Measurements from ENCODE around the gene KIRREL1. TPM values are rescaled to one million over a fixed set of nuclear protein-coding genes. Genes with fewer than 3 reads are reported as not detected.

KIRREL1 gene
- polyA plus RNA-seq, 1 donor (not counting 4 experiments of a cell fraction or from before 2014, with no cell fraction given), result 19.7 TPM

GRCh38 chr1:158020886-158021620, 27.6 kb downstream of the KIRREL1 start:
- Histone ChIP-seq H3K9ac (ENCODE audit: control insufficient read depth, extremely low read depth, insufficient read depth, low read length) (no peak overlapping the region), H3K27me3 (ENCODE audit: control insufficient read depth, extremely low read depth, insufficient read depth, low read length) (no peaks in the 10 kb centered on the region), H4K20me1 (ENCODE audit: control insufficient read depth, extremely low read depth, insufficient read depth, low read length) (no peaks in the 10 kb centered on the region), H3K4me2 (ENCODE audit: control insufficient read depth, extremely low read depth, insufficient read depth, low read depth, low read length) (peak overlapping the region; percentile 76), H3K4me3 (ENCODE audit: control insufficient read depth in 2 of 3, extremely low read depth in 1 of 3, insufficient read depth in 2 of 3, low read depth in 1 of 3, low read length in 3 of 3) (peak overlapping the region in 1 of 3 experiments; percentile 21), H3K27ac (ENCODE audit: control insufficient read depth, insufficient read depth, low read length) (peak overlapping the region; percentile 39), H3K36me3 (ENCODE audit: control insufficient read depth in 2 of 2, extremely low read depth in 1 of 2, insufficient read depth in 2 of 2, low read length in 2 of 2) (peaks cover 2 to 16% of the 10 kb centered on the region in 2 experiments), H3K4me1 (ENCODE audit: control insufficient read depth, extremely low read depth, insufficient read depth, low read length) (peaks cover 69% of the 10 kb centered on the region), H2AFZ (ENCODE audit: control insufficient read depth, low read length) (no peak overlapping the region), H3K9me3 (ENCODE audit: control insufficient read depth, low read depth, low read length) (no peaks in the 10 kb centered on the region), H3K79me2 (ENCODE audit: control insufficient read depth, insufficient read depth, low read length) (peaks cover 73% of the 10 kb centered on the region), H3K9me1 (ENCODE audit: control insufficient read depth, extremely low read depth, insufficient read depth, low read length) (no peaks in the 10 kb centered on the region)
- TF ChIP-seq CTCF (optimal IDR thresholded peaks at IDR 0.05 in 1 of 3, IDR thresholded peaks at IDR 0.05 in 1 of 3, conservative IDR thresholded peaks at IDR 0.05 in 1 of 3; ENCODE audit: extremely low read depth in 1 of 3, insufficient read depth in 2 of 3, low read length in 3 of 3) (no peak), EZH2 (IDR thresholded peaks at IDR 0.05; ENCODE audit: low read length) (no peak)
- dilution Hi-C loops (cut with MboI; ENCODE audit: extremely low pct_ligation_motif_present, low sequenced_read_pairs), result no loop called here
- FAIRE-seq (peak; percentile 51), DNase-seq (ENCODE audit: low read depth, low spot score) (no peak)

DNA sequence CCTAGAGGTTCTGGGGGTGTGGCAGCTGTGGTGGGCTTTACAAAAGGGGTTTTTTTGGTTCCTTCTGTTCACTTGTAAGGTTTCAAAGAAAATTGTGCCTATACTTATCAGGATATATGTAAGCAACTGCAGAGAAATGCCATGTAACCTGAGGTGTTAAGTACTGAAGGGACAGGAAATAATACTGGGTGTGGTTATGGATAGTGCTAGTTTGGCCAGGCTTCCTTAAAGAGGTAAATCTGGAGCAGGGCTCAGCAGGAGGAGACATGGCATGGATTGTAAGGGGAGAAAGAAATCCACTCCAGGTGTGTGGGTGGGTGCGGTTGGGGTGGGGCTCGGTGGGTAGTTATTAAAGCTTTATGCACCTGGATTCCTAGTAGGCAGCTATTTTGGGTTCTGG, 28.3 kb downstream of the KIRREL1 start:
- H3K4me3 ChIP-seq (ENCODE audit: control insufficient read depth in 2 of 3, extremely low read depth in 1 of 3, insufficient read depth in 2 of 3, low read depth in 1 of 3, low read length in 3 of 3), result peak overlapping the region in 2 of 3 experiments; percentile 15 to 21
- H3K27ac ChIP-seq (ENCODE audit: control insufficient read depth, insufficient read depth, low read length), result no peak overlapping the region
- no peaks in the 10 kb centered on the region for H4K20me1 ChIP-seq (ENCODE audit: control insufficient read depth, extremely low read depth, insufficient read depth, low read length)
- no peaks in the 10 kb centered on the region for H3K9me1 ChIP-seq (ENCODE audit: control insufficient read depth, extremely low read depth, insufficient read depth, low read length)
- DNase-seq (ENCODE audit: low read depth, low spot score) (no peak), FAIRE-seq (peak; percentile 92)
- H3K4me1 ChIP-seq (ENCODE audit: control insufficient read depth, extremely low read depth, insufficient read depth, low read length), result peaks cover 62% of the 10 kb centered on the region
- no peaks in the 10 kb centered on the region for H3K27me3 ChIP-seq (ENCODE audit: control insufficient read depth, extremely low read depth, insufficient read depth, low read length)
- peaks cover 80% of the 10 kb centered on the region for H3K79me2 ChIP-seq (ENCODE audit: control insufficient read depth, insufficient read depth, low read length)
- no peak overlapping the region for H2AFZ ChIP-seq (ENCODE audit: control insufficient read depth, low read length)
- no peaks in the 10 kb centered on the region for H3K9me3 ChIP-seq (ENCODE audit: control insufficient read depth, low read depth, low read length)
- H3K36me3 ChIP-seq (ENCODE audit: control insufficient read depth in 2 of 2, extremely low read depth in 1 of 2, insufficient read depth in 2 of 2, low read length in 2 of 2), result peaks cover 4 to 16% of the 10 kb centered on the region in 2 experiments
- TF ChIP-seq EZH2 (IDR thresholded peaks at IDR 0.05; ENCODE audit: low read length), result no peak
- peak overlapping the region; percentile 76 for H3K4me2 ChIP-seq (ENCODE audit: control insufficient read depth, extremely low read depth, insufficient read depth, low read depth, low read length)
- dilution Hi-C loops (cut with MboI; ENCODE audit: extremely low pct_ligation_motif_present, low sequenced_read_pairs), result no loop called here
- H3K9ac ChIP-seq (ENCODE audit: control insufficient read depth, extremely low read depth, insufficient read depth, low read length), result no peak overlapping the region

Data from keratinocyte (primary cell).